NT2/D1 (cell line): ENCODE data around the gene GRIA4.

Experiments
- DNase-seq: peaks from one replicate; pipeline ENCODE4 v3.0.0-alpha.2; 2011; ENCODE audit warnings: low read depth, low spot score
- H3K27me3 ChIP-seq: 2 replicates; pipeline ENCODE4 v1.6.0; 2011; ENCODE audit warnings: mild to moderate bottlenecking; ENCODE audit not compliant: insufficient read length, insufficient read depth
- H3K36me3 ChIP-seq: 2 replicates; pipeline ENCODE4 v1.6.1; 2011; ENCODE audit warnings: mild to moderate bottlenecking, low read length, mixed read lengths; ENCODE audit not compliant: insufficient read depth, insufficient read length
- H3K4me1 ChIP-seq: 2 replicates; pipeline ENCODE4 v1.5.1; 2011; ENCODE audit not compliant: insufficient read depth, insufficient read length
- H3K4me3 ChIP-seq: 2 replicates; pipeline ENCODE4 v1.5.1; 2011; ENCODE audit warnings: low read depth; ENCODE audit not compliant: insufficient read length
- H3K9ac ChIP-seq: 2 replicates; pipeline ENCODE4 v1.6.0; 2011; ENCODE audit warnings: low read depth; ENCODE audit not compliant: insufficient read length
- H3K9me3 ChIP-seq: 2 replicates; pipeline ENCODE4 v1.5.1; 2011; ENCODE audit warnings: mild to moderate bottlenecking, low read length; ENCODE audit not compliant: insufficient read depth
- SUZ12 ChIP-seq: IDR thresholded peaks from 2 replicates; pipeline ENCODE4 v1.6.1; 2011; ENCODE audit not compliant: insufficient read length, insufficient read depth; ENCODE audit errors: extremely low read depth
- YY1 ChIP-seq: IDR thresholded peaks from 2 replicates; pipeline ENCODE4 v1.6.1; 2011; ENCODE audit not compliant: insufficient read length, insufficient read depth
- ZNF274 ChIP-seq: IDR thresholded peaks from 2 replicates; pipeline ENCODE4 v1.6.1; 2011; ENCODE audit warnings: mild to moderate bottlenecking, low read depth, low read length

GRIA4 gene

GRCh38 chr11:105881027-105881426, 271.2 kb downstream of the GRIA4 start:
- H3K9me3 ChIP-seq = no peaks in the 10 kb centered on the region
- no peak overlapping the region for H3K4me3 ChIP-seq
- no peaks in the 10 kb centered on the region for H3K27me3 ChIP-seq
- no peaks in the 10 kb centered on the region for H3K36me3 ChIP-seq
- TF ChIP-seq ZNF274 = no peak
- no peak for TF ChIP-seq YY1
- no peak for TF ChIP-seq SUZ12
- no peaks in the 10 kb centered on the region for H3K4me1 ChIP-seq
- DNase-seq = no peak
- no peak overlapping the region for H3K9ac ChIP-seq

GRCh38 chr11:105884436-105884835, 274.6 kb downstream of the GRIA4 start:
- Histone ChIP-seq H3K36me3 (no peaks in the 10 kb centered on the region), H3K27me3 (no peaks in the 10 kb centered on the region), H3K9me3 (no peaks in the 10 kb centered on the region), H3K4me3 (no peak overlapping the region), H3K9ac (no peak overlapping the region), H3K4me1 (no peaks in the 10 kb centered on the region)
- no peak for DNase-seq
- no peak for TF ChIP-seq ZNF274
- no peak for TF ChIP-seq SUZ12
- no peak for TF ChIP-seq YY1

GRCh38 chr11:105891685-105892084, 281.8 kb downstream of the GRIA4 start:
- H3K4me1 ChIP-seq = no peaks in the 10 kb centered on the region
- H3K36me3 ChIP-seq = no peaks in the 10 kb centered on the region
- no peaks in the 10 kb centered on the region for H3K9me3 ChIP-seq
- H3K27me3 ChIP-seq = no peaks in the 10 kb centered on the region
- TF ChIP-seq YY1 (no peak), SUZ12 (no peak), ZNF274 (no peak)
- DNase-seq = no peak
- H3K4me3 ChIP-seq = no peak overlapping the region
- H3K9ac ChIP-seq = no peak overlapping the region

- DNase-seq = no peak
- H3K4me1 ChIP-seq = no peaks in the 10 kb centered on the region
These were observed 287.3 kb downstream of the GRIA4 start for GRCh38 chr11:105897161-105897560.

GRCh38 chr11:105899772-105900171, 289.9 kb downstream of the GRIA4 start:
- TF ChIP-seq ZNF274 = no peak
- TF ChIP-seq SUZ12 = no peak
- TF ChIP-seq YY1 = no peak
- Histone ChIP-seq H3K4me3 (no peak overlapping the region), H3K27me3 (no peaks in the 10 kb centered on the region), H3K9ac (no peak overlapping the region), H3K4me1 (no peaks in the 10 kb centered on the region), H3K9me3 (no peaks in the 10 kb centered on the region), H3K36me3 (no peaks in the 10 kb centered on the region)
- no peak for DNase-seq

More at GRCh38 chr11:105897161-105897560, 287.3 kb downstream of the GRIA4 start:
- Histone ChIP-seq H3K9ac (no peak overlapping the region), H3K9me3 (no peaks in the 10 kb centered on the region), H3K4me3 (no peak overlapping the region), H3K27me3 (no peaks in the 10 kb centered on the region), H3K36me3 (no peaks in the 10 kb centered on the region)
- TF ChIP-seq SUZ12 = no peak
- TF ChIP-seq ZNF274 = no peak
- TF ChIP-seq YY1 = no peak

- Histone ChIP-seq H3K4me1 (no peaks in the 10 kb centered on the region), H3K9me3 (no peaks in the 10 kb centered on the region), H3K36me3 (no peaks in the 10 kb centered on the region), H3K4me3 (no peak overlapping the region), H3K9ac (no peak overlapping the region), H3K27me3 (no peaks in the 10 kb centered on the region)
- DNase-seq = no peak
- no peak for TF ChIP-seq YY1
These were observed 290.7 kb downstream of the GRIA4 start for GRCh38 chr11:105900515-105901035.

- H3K27me3 ChIP-seq = no peaks in the 10 kb centered on the region
- no peaks in the 10 kb centered on the region for H3K4me1 ChIP-seq
- H3K4me3 ChIP-seq = no peak overlapping the region
- no peaks in the 10 kb centered on the region for H3K9me3 ChIP-seq
- H3K9ac ChIP-seq = no peak overlapping the region
- no peak for DNase-seq
- TF ChIP-seq YY1 = no peak
- no peak for TF ChIP-seq ZNF274
- TF ChIP-seq SUZ12 = no peak
- H3K36me3 ChIP-seq = no peaks in the 10 kb centered on the region
These were observed 293.2 kb downstream of the GRIA4 start for GRCh38 chr11:105903113-105903512.

GRCh38 chr11:105906517-105906916, 296.6 kb downstream of the GRIA4 start:
- TF ChIP-seq SUZ12 = no peak
- DNase-seq = no peak
- no peaks in the 10 kb centered on the region for H3K4me1 ChIP-seq
- H3K4me3 ChIP-seq = no peak overlapping the region
- H3K9ac ChIP-seq = no peak overlapping the region
- H3K36me3 ChIP-seq = no peaks in the 10 kb centered on the region
- no peaks in the 10 kb centered on the region for H3K9me3 ChIP-seq
- no peaks in the 10 kb centered on the region for H3K27me3 ChIP-seq
